Hematopoietic multipotent progenitor cell treated with erythropoietin and hydrocortisone succinate and interleukin-3 and kit ligand, for 8 days (in vitro differentiated cells): ENCODE results near the gene P2RX3.

Experiments
- DNase-seq: peaks from one replicate; pipeline ENCODE4 v3.0.0-alpha.2; 2015

The P2RX3 gene

DNA sequence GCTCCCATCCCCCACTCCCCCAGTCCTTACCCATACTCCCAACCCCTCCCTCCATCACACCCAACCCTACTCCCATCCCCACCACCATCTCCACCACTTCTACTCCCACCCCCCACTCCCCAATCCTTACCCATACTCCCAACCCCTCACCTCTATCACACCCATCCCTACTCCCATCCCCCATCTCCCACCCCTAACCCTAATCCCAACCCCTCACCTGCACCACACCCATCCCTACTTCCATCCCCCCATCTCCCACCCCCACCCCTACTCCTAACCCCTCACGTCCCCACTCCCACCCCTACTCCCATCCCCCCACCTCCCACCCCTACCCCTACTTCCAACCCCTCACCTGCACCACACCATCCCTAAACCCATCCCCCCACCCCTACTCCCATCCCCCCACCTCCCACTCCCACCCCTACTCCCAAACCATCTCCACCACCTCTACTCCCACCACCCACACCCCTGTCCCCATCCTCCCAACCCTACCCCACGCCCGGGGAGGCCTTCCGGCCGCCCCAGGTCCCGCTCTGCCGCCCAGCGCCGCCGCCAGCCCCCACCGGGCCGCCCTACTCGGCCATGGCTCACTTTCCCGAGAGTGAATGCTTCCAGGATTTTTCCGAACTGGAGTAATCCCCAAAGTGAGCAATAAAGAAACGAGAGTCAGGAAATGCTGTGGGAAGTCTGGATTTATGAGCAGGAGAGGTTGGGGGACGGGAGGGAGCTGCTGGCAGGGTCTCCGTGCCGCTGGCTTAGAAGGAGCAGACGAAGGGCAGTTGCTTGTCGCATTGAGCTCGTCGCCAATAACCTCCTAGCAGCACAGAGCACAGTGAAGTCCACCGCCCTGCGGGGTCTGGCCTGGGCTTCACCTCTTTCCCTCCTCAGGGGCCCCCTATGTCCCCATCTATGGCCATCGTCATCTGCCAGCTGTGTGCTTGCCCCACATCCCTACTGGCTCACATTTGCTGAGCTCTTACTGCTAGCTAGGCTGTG lies 38.2 kb downstream of the P2RX3 start:
- DNase-seq, result no peak

- DNase-seq, result no peak
Observed at GRCh38 chr11:57377107-57377506, 39.0 kb downstream of the P2RX3 start.

DNA sequence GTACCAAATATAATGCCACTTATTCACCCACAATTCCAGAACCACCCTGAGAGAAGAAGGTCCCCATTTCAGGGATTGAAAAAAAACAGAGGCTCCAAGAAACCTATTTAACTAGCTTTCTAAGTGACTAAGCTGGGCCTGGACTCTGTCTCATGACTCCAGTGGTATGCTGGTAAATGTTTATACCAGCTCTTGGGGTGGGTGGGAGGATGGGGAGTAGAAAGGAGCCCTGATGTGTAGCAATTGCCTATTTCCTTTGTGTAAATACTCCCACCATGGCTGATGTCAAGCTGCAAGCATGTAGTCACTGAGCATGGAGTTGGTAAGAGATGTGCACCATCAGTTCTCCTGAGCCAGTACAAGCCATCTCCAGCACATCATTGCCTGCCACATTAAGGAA lies 40.0 kb downstream of the P2RX3 start:
- no peak for DNase-seq

GRCh38 chr11:57379732-57380131 lies 41.6 kb downstream of the P2RX3 start:
- peak; percentile 40 for DNase-seq

GRCh38 chr11:57380975-57381374 lies 42.8 kb downstream of the P2RX3 start, which contains the start of gene PRG3:
TSS of gene PRG3 (minus strand) at chr11:57381150. CDS start at chr11:57380708, 442 bp downstream.
- DNase-seq, result no peak

DNA sequence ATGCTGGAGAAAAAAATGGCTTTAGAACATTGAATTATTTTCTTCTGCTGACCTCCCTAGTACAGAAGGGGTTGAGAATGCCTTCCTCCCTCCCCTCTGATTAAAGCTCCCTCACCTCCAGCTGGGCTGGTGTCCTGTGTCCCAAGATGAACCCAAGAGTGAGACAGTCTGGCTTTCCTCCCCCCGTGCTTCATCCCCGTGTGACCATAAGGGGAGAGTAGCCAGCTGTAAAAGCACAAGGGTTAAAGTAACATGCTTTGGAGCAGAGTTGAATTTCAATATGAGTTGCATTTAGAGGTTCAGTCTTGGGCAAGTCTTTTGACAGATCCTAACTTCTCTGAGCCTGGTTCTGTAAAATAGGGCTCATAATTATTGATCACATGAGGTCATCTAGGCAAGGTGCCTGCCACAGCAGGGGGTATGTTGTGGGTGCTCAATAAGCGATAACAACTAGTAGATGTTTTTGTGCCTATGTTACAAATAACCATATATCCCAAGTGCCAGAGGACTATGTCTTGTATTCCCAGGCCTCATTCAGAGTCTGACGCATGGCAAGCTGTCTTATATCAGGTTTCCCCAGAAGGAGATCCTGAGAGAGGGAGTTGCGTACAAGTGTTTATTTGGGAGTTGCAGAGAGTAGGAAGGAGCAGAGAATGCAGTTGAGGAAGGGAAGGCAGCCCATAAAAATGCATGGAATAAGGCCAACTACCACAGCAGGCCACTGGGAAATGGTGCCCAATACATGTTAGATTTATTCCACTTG lies 48.2 kb downstream of the P2RX3 start:
- DNase-seq, result no peak

GRCh38 chr11:57387289-57388030 lies 49.3 kb downstream of the P2RX3 start:
- DNase-seq, result peak; percentile 80

DNA sequence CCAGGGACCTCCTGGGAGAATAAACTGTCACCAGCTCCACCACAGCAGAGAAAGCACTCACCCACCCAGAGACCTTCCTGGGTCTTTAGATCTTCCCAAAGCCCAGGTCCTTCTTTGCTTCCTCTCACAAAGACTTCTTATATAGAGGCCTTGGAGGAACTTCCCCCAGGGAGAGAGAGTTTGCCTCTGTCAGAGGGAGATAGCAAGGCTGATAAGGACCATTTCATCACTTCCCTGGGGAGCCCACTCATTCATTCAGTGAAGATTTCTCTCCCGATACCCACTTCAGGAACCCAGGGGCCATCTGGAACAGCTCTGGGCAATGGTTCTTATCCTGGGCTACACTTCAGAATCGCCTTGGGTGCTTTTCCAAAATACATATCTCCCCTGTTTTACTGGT lies 52.4 kb downstream of the P2RX3 start, which contains the start of gene PRG2:
TSS of gene PRG2 (minus strand) at position 116 of the 400 bp plus-strand sequence. CDS start 706 bp downstream, outside the sequence.
- no peak for DNase-seq

DNA sequence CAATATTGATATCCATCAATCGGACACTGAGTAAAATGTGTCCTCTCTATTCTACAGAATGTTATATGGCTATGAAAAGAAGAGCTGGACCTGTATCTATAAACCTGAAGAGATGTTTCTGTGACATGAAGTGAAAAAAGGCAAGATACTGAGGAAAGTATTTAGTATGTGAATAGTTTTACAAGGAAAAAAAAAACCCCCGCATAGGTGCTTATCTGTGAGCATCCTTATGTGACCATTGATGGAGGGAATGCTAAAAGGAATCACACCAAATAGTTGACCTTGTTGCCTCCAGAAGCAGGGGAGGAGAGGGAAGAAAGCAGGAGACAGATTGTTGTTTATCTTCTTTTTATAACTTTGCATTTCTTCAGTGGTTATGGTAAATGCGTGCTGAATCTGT lies 53.0 kb downstream of the P2RX3 start:
- no peak for DNase-seq

- DNase-seq, result no peak
Observed at GRCh38 chr11:57391539-57391938, 53.4 kb downstream of the P2RX3 start.

GRCh38 chr11:57392066-57392762 lies 54.1 kb downstream of the P2RX3 start:
- DNase-seq, result peak; percentile 90

GRCh38 chr11:57392763-57393105 lies 54.6 kb downstream of the P2RX3 start:
- no peak for DNase-seq

- peak; percentile 66 for DNase-seq
Observed at GRCh38 chr11:57394203-57394965, 56.2 kb downstream of the P2RX3 start.

GRCh38 chr11:57395905-57396623 lies 57.9 kb downstream of the P2RX3 start:
- DNase-seq, result peak; percentile 99

- DNase-seq, result no peak
Observed at GRCh38 chr11:57396744-57397143, 58.6 kb downstream of the P2RX3 start.

DNA sequence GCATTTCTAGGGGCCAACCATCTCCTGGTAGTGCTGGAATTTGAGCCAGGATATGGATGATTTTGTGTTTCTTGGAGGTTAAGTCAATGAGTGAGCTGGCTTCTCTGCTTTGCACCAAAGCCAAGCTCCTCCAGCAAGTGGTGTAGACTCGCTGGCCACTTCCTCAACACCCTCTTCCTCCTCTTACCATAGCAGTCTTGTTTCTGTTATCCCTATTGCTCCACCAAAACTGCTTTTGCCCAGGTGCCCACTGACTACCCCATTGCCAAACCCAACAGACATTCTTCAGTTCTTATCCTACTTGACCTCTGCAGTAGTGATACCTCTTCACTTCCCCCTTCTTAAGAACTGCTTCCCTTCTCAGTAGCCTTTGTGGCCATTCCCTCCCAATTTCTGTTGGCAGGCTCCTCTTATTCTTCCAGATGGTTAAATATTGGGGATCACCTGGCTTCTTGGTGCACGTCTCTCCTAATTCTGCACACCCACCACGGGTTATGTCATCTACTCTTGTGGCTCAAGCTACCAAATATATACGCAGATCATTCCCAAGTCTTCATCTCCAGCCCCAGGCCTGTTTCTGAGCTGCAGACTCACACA lies 59.3 kb downstream of the P2RX3 start:
- DNase-seq, result no peak

GRCh38 chr11:57399221-57399620 lies 61.1 kb downstream of the P2RX3 start:
- no peak for DNase-seq

DNA sequence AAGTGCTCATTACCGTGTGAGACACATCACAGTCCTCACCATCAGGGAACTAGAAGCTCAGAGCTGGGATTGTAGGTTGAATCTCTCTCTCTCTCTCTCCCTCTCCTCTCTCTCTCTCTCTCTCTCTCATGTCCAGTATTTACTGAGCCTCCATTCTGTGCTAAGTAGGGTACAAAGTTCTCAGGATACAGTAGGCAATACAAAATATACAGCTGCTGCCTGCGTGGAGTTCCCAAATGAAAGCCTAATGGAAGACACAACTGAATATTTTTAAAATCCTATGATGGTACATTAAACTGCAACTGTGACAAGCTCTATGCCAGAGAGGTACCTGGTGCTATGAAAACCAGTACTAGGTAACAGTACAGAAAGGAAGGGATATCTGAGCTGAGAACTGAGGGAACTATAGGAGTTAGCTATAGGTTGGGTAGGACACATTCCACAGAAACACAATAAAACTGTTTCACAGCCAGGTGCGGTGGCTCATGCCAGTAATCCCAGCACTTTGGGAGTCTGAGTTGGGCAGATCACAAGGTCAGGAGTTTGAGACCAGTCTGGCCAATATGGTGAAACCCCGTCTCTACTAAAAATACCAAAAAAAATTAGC lies 61.9 kb downstream of the P2RX3 start:
- DNase-seq, result no peak

GRCh38 chr11:57402188-57403002 lies 64.2 kb downstream of the P2RX3 start:
- peak; percentile 84 for DNase-seq
